CD4-positive, alpha-beta memory T cell (primary cell): ENCODE measurements around the gene SEC23IP. TPM values are rescaled to one million over a fixed set of nuclear protein-coding genes. Genes with fewer than 3 reads are reported as not detected.
A peak's percentile ranks its signal among the peaks of the same experiment; 100 is the strongest.
"Not testable (repeated sequence)": the region's sequence is repeated elsewhere in the genome, so short reads cannot be mapped to it uniquely, and the experiment has no call there.

ENCODE experiments used
- CTCF ChIA-PET: fragments of 350-600 bp; sonication (Branson Sonifier 250); formaldehyde crosslinking; loops from one replicate; lab custom pipeline; 2021; ENCODE audit warnings: inconsistent platforms; ENCODE audit not compliant: partially characterized antibody; lab: Charles Lee
- POLR2A ChIA-PET: fragments of 350-600 bp; sonication (Branson Sonifier 250); formaldehyde crosslinking; loops from one replicate; lab custom pipeline; 2021; ENCODE audit not compliant: partially characterized antibody; lab: Charles Lee
- DNase-seq, 5 donors: peaks; one replicate each; pipeline versions ENCODE4 v3.0.0 to v3.0.0-alpha.2; 2020 to 2022; ENCODE audit warnings: mixed read lengths in 1 of 5
- H3K27ac ChIP-seq: one replicate; pipeline ENCODE4 v1.7.0; 2013; ENCODE audit warnings: low read depth, low read length
- H3K27me3 ChIP-seq: 2 replicates; pipeline ENCODE4 v1.7.0; 2013; ENCODE audit warnings: mild to moderate bottlenecking, low read length, moderate library complexity; ENCODE audit not compliant: insufficient read depth
- H3K36me3 ChIP-seq: 2 replicates; pipeline ENCODE4 v1.7.0; 2013; ENCODE audit warnings: mild to moderate bottlenecking, low read length, moderate library complexity; ENCODE audit not compliant: insufficient read depth
- H3K4me1 ChIP-seq: 2 replicates; pipeline ENCODE4 v1.7.0; 2013; ENCODE audit warnings: mild to moderate bottlenecking, low read length, moderate library complexity; ENCODE audit not compliant: insufficient read depth
- H3K4me3 ChIP-seq, 2 donors: one replicate each; pipeline ENCODE4 v1.7.0; 2013; ENCODE audit warnings: low read length in 2 of 2, mild to moderate bottlenecking in 1 of 2
- H3K9me3 ChIP-seq, 2 donors: one replicate each; pipeline ENCODE4 v1.7.0; 2013; ENCODE audit warnings: low read length in 2 of 2, control low read depth in 1 of 2; ENCODE audit not compliant: control insufficient read depth in 1 of 2
- H3K27ac Mint-ChIP-seq, 7 donors: one replicate each; pipeline ENCODE4 v1.8.0; 2020 to 2021; ENCODE audit warnings: mixed read lengths in 7 of 7, mild to moderate bottlenecking in 6 of 7, inconsistent platforms in 3 of 7, moderate library complexity in 3 of 7
- H3K27me3 Mint-ChIP-seq, 2 donors: one replicate each; pipeline ENCODE4 v1.8.0; 2020 to 2021; ENCODE audit warnings: mixed read lengths in 2 of 2
- H3K36me3 Mint-ChIP-seq, 2 donors: one replicate each; pipeline ENCODE4 v1.8.0; 2020 to 2021; ENCODE audit warnings: mixed read lengths in 2 of 2, inconsistent platforms in 1 of 2, mild to moderate bottlenecking in 1 of 2
- H3K4me1 Mint-ChIP-seq, 4 donors: one replicate each; pipeline ENCODE4 v1.8.0; 2020 to 2021; ENCODE audit warnings: mixed read lengths in 4 of 4, mild to moderate bottlenecking in 1 of 4
- H3K4me3 Mint-ChIP-seq, 8 donors: one replicate each; pipeline ENCODE4 v1.8.0; 2020 to 2021; ENCODE audit warnings: mixed read lengths in 8 of 8, mild to moderate bottlenecking in 7 of 8, moderate library complexity in 6 of 8, inconsistent platforms in 3 of 8
- H3K9me3 Mint-ChIP-seq, 8 donors: one replicate each; pipeline ENCODE4 v1.8.0; 2020 to 2021; ENCODE audit warnings: mixed read lengths in 8 of 8, mild to moderate bottlenecking in 5 of 8, inconsistent platforms in 3 of 8, moderate library complexity in 1 of 8
- intact Hi-C: fragments of 100-400 bp; cut with micrococcal nuclease; formaldehyde crosslinking; loops from one replicate; pipeline ENCODE4 v1.15.1; 2023
- polyA plus RNA-seq, 2 donors: library from polyadenylated mRNA; unstranded; fragments of 300-500 nt; fragmentation: Illumina TruSeq; gene quantifications; one replicate each; pipeline ENCODE4 v1.2.3, GENCODE V29; 2021
- total RNA-seq, 2 experiments: library from RNA; stranded (reverse); gene quantifications; one replicate each; pipeline ENCODE4 v1.2.3, GENCODE V29; 2021

The SEC23IP gene
- total and polyA plus RNA-seq, 4 experiments from 2014 or later: 51.6 to 70.0 (median 63.8) TPM

DNA sequence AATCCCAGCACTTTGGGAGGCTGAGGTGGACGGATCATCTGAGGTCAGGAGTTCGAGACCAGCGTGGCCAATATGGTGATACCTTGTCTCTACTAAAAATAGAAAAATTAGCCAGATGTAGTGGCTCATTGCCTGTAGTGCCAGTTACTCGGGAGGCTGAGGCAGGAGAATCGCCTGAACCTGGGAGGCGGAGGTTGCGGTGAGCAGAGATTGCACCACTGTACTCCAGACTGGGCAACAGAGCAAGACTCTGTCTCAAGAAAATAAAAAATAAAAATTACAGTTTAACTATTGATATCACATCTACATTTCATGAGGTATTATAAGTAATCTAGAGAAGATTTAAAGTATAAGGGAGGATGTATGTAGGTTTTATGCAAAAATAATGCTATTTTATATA is 15.2 kb downstream of the SEC23IP start:
- CTCF ChIA-PET, POLR2A ChIA-PET, H3K4me3 Mint-ChIP-seq, H3K4me1 ChIP-seq, H3K27me3 ChIP-seq, H3K4me3 ChIP-seq, intact Hi-C loops, H3K9me3 ChIP-seq, H3K27ac ChIP-seq, H3K4me1 Mint-ChIP-seq, H3K9me3 Mint-ChIP-seq, DNase-seq, H3K27me3 Mint-ChIP-seq: not testable (repeated sequence)
- Mint-ChIP-seq H3K36me3 (peaks cover 44 to 62% of the 10 kb centered on the region in 2 donors), H3K27ac (peak overlapping the region in 1 of 7 donors; percentile 27)
- H3K36me3 ChIP-seq: peaks cover 37% of the 10 kb centered on the region

DNA sequence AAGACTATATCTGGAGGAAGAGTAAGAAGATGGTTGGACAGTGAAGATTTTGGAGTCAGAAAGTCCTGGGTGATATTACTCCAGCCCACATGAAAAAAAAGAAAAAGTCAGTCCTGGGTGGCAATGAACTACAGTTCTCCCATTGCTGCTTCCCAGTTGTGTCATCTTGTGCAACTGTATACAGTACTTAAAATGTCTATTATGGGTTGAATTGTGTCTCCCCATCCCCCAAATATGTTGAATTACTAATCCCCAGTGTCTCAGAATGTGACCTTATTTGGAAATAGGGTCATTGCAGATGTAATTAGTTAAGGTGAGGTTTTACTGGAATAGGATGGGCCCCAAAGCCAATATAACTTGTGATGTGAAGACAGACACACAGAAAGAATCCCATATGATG is 15.6 kb downstream of the SEC23IP start:
- Histone ChIP-seq H3K27me3 (no peaks in the 10 kb centered on the region), H3K36me3 (peaks cover 37% of the 10 kb centered on the region), H3K9me3 (no peaks in the 10 kb centered on the region), H3K4me1 (no peaks in the 10 kb centered on the region), H3K4me3 (no peak overlapping the region), H3K27ac (no peak overlapping the region)
- Mint-ChIP-seq H3K27me3 (no peaks in the 10 kb centered on the region), H3K9me3 (peaks cover 0 to 1% (median 0%) of the 10 kb centered on the region in 8 donors), H3K36me3 (peaks cover 44 to 62% of the 10 kb centered on the region in 2 donors), H3K4me1 (peaks cover 0 to 2% (median under 1%) of the 10 kb centered on the region in 4 donors), H3K4me3 (no peak overlapping the region), H3K27ac (peak overlapping the region in 1 of 7 donors; percentile 27)
- intact Hi-C loops: no loop called here
- CTCF ChIA-PET: no interaction called here
- POLR2A ChIA-PET: no interaction called here
- no peak for DNase-seq

DNA sequence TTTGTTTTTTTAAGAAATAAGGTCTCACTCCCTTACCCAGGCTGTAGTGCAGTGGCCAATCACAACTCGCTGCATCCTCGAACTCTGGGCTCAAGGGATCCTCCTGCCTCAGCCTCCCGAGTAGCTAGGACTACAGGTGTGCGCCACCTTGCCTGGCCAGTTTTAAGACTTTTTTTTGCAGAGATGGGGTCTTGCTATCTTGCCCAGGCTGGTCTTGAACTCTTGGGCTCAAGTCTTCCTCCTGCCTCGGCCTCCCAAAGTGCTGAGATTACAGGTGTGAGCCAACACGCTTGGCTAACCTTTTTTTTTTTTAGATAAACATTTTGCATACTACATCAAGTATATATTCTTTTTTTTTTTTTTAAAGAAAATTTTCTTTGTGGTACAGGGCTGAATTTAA is 18.2 kb downstream of the SEC23IP start:
- Histone ChIP-seq H3K4me3 (no peak overlapping the region), H3K27ac (no peak overlapping the region), H3K4me1 (no peaks in the 10 kb centered on the region), H3K36me3 (peaks cover 30% of the 10 kb centered on the region), H3K9me3 (no peaks in the 10 kb centered on the region), H3K27me3 (no peaks in the 10 kb centered on the region)
- peaks cover 0 to 5% (median under 1%) of the 10 kb centered on the region in 4 donors for H3K4me1 Mint-ChIP-seq
- intact Hi-C loops: no loop called here
- H3K4me3 Mint-ChIP-seq: no peak overlapping the region
- ChIA-PET CTCF (no interaction called here), POLR2A (no interaction called here)
- no peak for DNase-seq
- H3K36me3 Mint-ChIP-seq: peaks cover 36 to 52% of the 10 kb centered on the region in 2 donors
- no peaks in the 10 kb centered on the region for H3K27me3 Mint-ChIP-seq
- peaks cover 0 to 1% (median 0%) of the 10 kb centered on the region in 8 donors for H3K9me3 Mint-ChIP-seq
- peak overlapping the region in 3 of 7 donors; percentile 30 to 70 (median 45) for H3K27ac Mint-ChIP-seq

- Histone ChIP-seq H3K4me3 (no peak overlapping the region), H3K9me3 (no peaks in the 10 kb centered on the region), H3K27ac (no peak overlapping the region), H3K27me3 (no peaks in the 10 kb centered on the region), H3K4me1 (no peaks in the 10 kb centered on the region), H3K36me3 (peaks cover 49% of the 10 kb centered on the region)
- Mint-ChIP-seq H3K4me1 (peaks cover 0 to 6% (median 0%) of the 10 kb centered on the region in 4 donors), H3K27ac (no peak overlapping the region), H3K36me3 (peaks cover 55 to 71% of the 10 kb centered on the region in 2 donors), H3K9me3 (no peaks in the 10 kb centered on the region), H3K4me3 (no peak overlapping the region), H3K27me3 (no peaks in the 10 kb centered on the region)
- intact Hi-C loops: no loop called here
- CTCF ChIA-PET: interaction anchor here (1.4 kb wide), 1 partner anchor 167 kb away, joined by 6 read pairs; no protein-coding TSS in a partner anchor
- DNase-seq: no peak
- POLR2A ChIA-PET: no interaction called here
Measured at GRCh38 chr10:119917777-119918176, 25.2 kb downstream of the SEC23IP start.

DNA sequence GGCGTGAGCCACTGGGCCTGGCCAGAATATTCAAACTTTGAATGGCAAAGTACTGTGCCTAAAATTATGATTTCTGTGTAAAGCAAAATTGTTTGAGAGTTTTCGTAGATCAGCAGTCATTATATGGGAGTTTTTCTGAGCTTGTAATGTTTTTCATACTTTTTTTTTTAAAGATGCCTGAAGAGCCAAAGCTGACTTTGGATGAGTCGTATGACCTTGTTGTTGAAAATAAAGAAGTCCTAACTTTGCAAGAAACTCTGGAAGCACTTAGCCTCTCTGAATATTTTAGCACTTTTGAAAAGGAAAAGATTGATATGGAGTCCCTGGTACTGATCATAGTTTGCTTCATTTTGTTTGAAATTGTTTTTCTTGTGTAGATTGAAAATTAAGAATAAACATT is 26.7 kb downstream of the SEC23IP start:
- ChIA-PET POLR2A (no interaction called here), CTCF (interaction anchor here (1.4 kb wide), 1 partner anchor 169 kb away, joined by 6 read pairs; no protein-coding TSS in a partner anchor)
- no peak overlapping the region for H3K4me3 ChIP-seq
- no peak overlapping the region for H3K27ac Mint-ChIP-seq
- H3K36me3 ChIP-seq: peaks cover 38% of the 10 kb centered on the region
- intact Hi-C loops: no loop called here
- H3K9me3 Mint-ChIP-seq: no peaks in the 10 kb centered on the region
- peaks cover 0 to 6% (median 0%) of the 10 kb centered on the region in 4 donors for H3K4me1 Mint-ChIP-seq
- no peaks in the 10 kb centered on the region for H3K27me3 ChIP-seq
- no peak overlapping the region for H3K4me3 Mint-ChIP-seq
- no peaks in the 10 kb centered on the region for H3K4me1 ChIP-seq
- peaks cover 52 to 75% of the 10 kb centered on the region in 2 donors for H3K36me3 Mint-ChIP-seq
- no peak overlapping the region for H3K27ac ChIP-seq
- no peaks in the 10 kb centered on the region for H3K9me3 ChIP-seq
- no peaks in the 10 kb centered on the region for H3K27me3 Mint-ChIP-seq
- no peak for DNase-seq

DNA sequence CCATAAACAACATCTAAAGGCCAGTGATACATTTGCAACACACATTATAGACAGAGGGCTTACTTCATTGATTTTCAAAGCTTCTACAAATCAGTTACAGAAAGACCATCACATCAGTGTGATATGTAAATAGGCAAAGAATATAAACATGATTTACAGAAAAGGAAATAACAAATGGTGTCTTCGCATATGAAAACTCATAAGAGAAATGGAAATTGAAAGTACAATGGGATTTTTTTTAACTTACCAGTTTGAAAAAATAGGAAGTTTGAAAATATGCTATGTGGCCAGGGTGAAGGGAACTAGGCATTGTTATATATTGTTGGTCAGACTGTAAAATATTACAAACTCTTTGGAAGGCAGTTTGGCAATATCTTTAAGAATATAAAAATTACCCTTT is 27.3 kb downstream of the SEC23IP start:
- H3K27ac ChIP-seq: no peak overlapping the region
- H3K27me3 ChIP-seq: no peaks in the 10 kb centered on the region
- DNase-seq: no peak
- no peaks in the 10 kb centered on the region for H3K9me3 Mint-ChIP-seq
- H3K27me3 Mint-ChIP-seq: no peaks in the 10 kb centered on the region
- H3K4me3 Mint-ChIP-seq: no peak overlapping the region
- intact Hi-C loops: no loop called here
- peaks cover 34% of the 10 kb centered on the region for H3K36me3 ChIP-seq
- ChIA-PET POLR2A (no interaction called here), CTCF (interaction anchor here (0.8 kb wide), 1 partner anchor 169 kb away, joined by 3 read pairs; no protein-coding TSS in a partner anchor)
- peaks cover 46 to 73% of the 10 kb centered on the region in 2 donors for H3K36me3 Mint-ChIP-seq
- H3K4me1 Mint-ChIP-seq: peaks cover 0 to 3% (median 0%) of the 10 kb centered on the region in 4 donors
- H3K4me3 ChIP-seq: no peak overlapping the region
- H3K4me1 ChIP-seq: no peaks in the 10 kb centered on the region
- H3K27ac Mint-ChIP-seq: no peak overlapping the region
- H3K9me3 ChIP-seq: no peaks in the 10 kb centered on the region

GRCh38 chr10:119928411-119928810 is 35.9 kb downstream of the SEC23IP start:
- H3K36me3 ChIP-seq: peaks cover 33% of the 10 kb centered on the region
- H3K36me3 Mint-ChIP-seq: peaks cover 49 to 80% of the 10 kb centered on the region in 2 donors
- no peaks in the 10 kb centered on the region for H3K9me3 Mint-ChIP-seq

More at GRCh38 chr10:119928411-119928810, 35.9 kb downstream of the SEC23IP start:
- H3K9me3 ChIP-seq: no peaks in the 10 kb centered on the region
- peaks cover 8% of the 10 kb centered on the region for H3K4me1 ChIP-seq
- H3K27ac ChIP-seq: no peak overlapping the region
- H3K4me3 ChIP-seq: no peak overlapping the region
- H3K27me3 ChIP-seq: no peaks in the 10 kb centered on the region
- ChIA-PET CTCF (interaction anchor here (1.0 to 1.1 kb wide), 2 partner anchors 11 to 55 kb away, joined by 3 read pairs; no protein-coding TSS in a partner anchor), POLR2A (no interaction called here)
- no peak for DNase-seq
- Mint-ChIP-seq H3K27ac (peak overlapping the region in 2 of 7 donors; percentile 17 to 49), H3K4me1 (peaks cover 5 to 25% (median 10%) of the 10 kb centered on the region in 4 donors), H3K27me3 (no peaks in the 10 kb centered on the region), H3K4me3 (no peak overlapping the region)
- intact Hi-C loops: no loop called here
